ENCODE results near the gene KLHL17.
"Not testable (repeated sequence)": the region's sequence is repeated elsewhere in the genome, so short reads cannot be mapped to it uniquely, and the experiment has no call there.

KLHL17 gene

DNA sequence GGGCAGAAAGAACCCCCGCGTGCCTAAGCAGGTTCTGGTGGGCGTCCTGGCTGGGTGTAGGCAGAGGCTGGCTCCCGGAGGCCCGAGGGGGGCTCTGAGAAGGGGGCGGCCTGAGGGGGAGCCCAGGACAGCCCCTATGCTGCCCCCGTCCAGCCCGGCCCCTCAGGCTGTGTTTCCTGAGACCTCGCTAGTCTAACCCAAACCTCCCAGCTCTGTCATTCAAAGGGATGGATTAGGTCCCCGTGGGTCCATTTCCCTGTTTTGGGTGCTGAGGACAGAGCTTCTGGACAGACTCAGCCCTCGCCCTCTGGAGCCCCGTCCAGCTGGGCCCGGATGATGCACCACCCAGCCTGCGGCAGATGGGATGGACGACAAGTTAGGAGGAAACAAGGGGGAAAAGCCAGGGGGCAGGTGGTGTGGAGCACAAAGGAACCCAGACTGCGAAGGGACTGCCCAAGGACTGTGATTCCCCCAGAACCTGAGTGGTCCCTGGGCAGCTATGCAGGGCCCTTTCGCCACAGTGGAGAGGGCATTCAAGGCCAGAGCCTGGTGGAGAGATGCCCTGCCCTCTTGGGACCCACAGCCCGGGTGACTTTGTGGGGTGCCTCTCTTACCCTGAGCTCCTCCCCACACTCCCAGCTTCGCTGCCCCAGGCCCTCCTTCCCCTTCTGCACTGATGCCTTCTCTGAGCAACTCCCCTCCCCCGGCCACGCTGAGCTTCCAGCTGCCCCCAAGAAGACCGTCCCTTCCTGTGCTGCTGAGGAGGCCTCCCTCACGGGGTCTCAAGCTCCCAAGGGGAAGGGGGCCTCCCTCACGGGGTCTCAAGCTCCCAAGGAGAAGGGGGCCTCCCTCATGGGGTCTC lies 36.7 kb downstream of the KLHL17 start:
- DNase-seq (ENCODE audit: insufficient read length, low spot score) (no peak), FAIRE-seq (no peak)

DNA sequence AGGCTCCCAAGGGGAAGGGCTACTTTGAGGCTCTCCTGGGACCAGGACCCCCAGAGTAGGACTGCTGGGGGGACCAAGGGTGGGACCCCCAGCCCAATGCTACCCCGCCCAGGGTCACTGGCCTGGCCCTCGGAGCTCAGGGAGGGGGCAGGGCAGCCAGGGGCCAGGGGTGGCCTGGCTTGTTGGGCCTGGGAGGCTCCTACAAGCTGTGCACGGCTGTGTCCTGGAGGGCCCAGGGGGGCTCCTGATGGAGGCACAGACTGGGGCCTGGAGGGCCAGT lies 37.3 kb downstream of the KLHL17 start:
- FAIRE-seq, result no peak
- DNase-seq (ENCODE audit: insufficient read length, low spot score), result no peak

DNA sequence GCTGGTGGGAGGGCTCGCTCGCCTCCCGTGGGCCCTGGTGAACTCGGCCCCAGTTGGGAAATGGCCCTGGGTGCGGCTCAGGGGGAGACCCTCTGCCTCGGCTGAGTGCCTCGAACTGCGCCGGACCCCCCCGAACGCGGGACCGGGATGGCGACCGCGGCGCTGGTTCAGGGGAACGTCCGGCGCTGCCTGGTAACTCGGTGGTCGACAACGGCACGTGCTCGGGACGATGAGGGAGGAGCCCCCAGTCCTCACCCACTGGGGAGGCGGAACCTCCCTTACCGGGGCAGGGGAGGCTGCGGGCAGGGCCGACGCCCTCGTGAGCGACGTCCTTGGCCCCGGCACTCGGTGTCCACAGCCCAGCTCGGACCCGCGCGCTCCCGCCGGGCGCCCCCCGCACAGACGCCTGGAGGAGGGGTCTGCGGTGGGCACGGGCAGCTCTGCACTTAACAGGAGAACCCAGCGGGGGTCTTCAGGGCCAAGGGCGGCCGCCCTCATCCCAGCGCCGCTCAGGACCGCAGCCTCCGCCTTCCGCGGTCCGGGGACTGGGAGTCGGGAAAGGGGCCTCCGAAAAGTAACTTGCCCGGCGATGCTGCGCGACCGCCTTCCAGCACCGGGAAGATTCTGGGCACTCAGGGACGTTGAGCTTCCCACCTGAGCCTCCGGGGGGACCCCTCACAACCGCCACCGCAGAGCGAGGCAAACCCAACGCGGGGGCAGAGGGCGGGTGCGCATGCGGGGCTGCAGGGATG lies 37.8 kb downstream of the KLHL17 start:
- FAIRE-seq, result no peak
- DNase-seq (ENCODE audit: insufficient read length, low spot score), result no peak

DNA sequence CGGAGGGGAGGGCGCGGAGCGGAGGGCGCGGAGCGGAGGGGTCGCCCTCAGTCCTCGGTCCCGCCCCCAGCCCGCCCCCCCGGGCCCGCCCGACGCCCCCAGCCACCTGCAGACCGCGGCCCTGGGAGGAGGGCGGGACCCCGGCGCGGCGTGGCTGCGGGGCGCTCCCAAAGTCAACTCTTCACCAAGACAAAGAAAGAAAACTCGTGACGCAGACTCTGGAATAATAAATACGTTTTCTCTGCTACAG lies 38.3 kb downstream of the KLHL17 start:
- no peak for DNase-seq (ENCODE audit: insufficient read length, low spot score)
- no peak for FAIRE-seq

DNA sequence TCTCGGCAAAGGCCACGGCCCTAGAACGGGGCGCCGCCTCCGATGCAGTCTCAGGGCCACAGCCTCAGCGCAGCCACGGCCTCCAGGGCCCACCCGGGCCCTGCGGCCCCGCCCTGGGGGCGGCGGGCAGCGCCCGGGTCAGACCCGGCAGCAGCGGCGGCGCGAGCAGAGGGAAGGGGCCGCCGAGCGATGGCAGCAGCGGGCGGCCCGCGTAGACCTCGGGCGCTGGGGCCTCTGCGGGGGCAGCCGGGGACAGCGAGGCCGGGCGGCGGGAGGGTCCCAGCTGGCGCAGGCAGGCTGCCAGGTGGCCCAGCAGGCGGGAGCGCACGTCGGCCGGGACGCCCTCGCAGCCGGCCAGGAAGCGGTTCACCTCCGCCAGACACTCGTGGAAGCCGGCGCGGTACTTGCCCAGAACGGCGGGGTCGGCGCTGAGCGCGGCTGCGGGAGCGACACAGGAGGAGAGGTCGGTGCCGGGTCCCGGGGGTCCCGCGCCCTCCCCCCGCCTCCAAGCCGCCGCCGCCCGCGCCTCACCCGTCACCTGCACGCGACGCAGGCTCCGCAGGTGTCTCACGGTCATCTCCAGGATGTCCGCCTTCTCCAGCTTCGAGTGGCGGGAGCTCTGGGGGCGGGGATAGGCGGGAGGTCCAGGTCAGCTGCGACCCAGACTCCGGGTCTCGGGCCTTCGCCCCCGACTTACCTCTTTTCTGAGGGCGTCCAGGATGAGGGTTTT lies 38.8 kb downstream of the KLHL17 start:
- FAIRE-seq (no peak), DNase-seq (ENCODE audit: insufficient read length, low spot score) (no peak)

DNA sequence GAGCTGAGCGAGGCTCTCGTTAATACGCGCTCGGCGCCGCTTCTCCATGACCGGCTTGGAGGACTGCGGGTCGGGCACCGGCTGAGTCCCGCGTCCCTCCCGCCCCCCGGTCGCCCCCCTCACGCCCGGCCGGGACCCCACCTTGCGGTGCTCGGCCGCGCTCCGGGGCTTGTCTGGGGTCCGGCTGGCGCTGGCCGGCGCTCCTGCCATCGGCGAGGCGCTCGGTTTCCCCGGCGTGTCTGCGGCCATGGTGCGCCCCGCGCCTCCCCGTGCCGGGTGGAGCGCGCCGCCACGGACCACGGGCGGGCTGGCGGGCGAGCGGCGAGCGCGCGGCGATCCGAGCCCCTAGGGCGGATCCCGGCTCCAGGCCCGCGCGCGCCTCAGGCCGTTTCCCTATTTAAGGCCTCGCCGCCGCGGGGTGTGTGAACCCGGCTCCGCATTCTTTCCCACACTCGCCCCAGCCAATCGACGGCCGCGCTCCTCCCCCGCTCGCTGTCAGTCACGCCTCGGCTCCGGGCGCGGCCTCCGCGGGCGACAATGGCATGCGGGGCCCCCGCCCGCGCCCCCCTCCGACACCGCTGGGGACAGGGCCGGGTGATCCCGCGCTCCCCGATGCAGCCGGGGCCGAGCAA lies 39.5 kb downstream of the KLHL17 start, which contains the start of gene HES4:
TSS of gene HES4 (minus strand) at position 373 of the 632 bp plus-strand sequence. CDS start at position 249, 124 bp downstream.
- peak; percentile 88 for FAIRE-seq
- peak; percentile 81 for DNase-seq (ENCODE audit: insufficient read length, low spot score)

DNA sequence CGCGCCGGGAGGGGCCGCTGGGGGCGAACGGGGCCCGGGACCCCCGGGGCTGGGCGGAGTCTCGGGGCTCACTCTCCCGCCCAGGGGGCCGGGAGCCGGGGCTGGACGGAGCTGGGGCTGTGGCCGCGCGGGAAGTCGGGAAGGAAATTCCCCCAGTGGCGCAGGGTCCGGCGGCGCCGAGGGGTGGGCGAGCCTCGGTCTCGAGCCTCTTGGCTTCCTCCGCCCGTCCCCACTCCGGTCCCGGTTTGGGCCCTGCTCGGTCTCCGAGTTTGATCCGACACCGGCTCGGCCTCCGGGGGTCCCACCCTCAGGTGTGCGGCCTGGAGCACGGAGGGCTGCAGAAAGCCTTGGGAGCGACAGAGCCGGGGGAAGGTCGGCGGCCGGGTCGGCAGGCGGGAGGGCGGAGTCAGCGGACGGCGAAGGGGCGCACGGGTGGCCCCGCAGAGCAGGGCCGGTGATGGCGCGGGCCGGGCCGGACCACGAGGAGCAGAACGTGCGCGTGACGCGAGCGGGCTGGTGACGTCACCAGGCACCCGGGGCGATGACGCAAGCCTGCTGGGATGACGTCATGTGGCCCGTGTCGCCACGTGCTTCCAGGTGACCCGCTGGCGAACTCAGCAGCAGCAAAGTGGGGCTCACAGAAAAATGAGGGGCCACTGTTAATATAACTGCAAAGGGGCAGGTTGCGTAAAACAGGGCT lies 40.1 kb downstream of the KLHL17 start:
- DNase-seq (ENCODE audit: insufficient read length, low spot score) (peak; percentile 82), FAIRE-seq (peak; percentile 98)

DNA sequence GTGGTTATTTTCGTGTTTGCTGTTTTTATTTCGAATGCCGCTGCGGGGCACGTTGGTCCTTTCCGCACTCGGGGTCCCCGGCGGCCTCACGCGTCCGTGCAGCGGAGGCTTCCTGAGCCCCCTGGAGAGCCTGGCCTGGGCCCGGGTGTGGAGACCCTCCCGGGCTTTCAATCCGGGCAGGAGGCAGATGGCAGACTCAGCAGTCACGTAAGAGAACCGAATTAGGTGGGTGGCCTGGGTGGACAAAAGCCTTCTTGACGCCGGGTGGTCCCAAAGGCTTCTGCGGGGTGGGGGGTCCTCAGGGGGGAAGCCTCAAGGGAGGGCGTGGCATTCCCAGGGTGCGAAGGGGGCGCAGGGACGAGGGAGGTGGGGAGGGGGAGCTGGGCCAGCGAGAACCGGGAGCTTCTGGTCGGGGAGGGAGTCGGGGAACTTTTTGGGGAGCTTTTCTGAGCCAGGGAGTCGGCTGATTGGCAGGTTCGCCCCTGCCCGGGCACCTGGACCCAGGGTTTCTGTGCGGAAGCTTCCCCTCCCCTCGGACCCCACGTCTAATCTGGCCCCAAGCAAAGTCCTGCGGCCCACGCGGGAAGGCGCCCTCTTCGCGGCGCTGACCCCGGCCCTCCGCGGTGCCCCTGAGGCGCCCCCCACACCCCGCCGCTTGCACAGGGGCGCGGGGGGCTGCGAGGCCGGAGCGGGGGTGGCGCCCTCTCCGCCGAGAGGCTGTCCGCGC lies 40.8 kb downstream of the KLHL17 start:
- no peak for DNase-seq (ENCODE audit: insufficient read length, low spot score)
- no peak for FAIRE-seq

DNA sequence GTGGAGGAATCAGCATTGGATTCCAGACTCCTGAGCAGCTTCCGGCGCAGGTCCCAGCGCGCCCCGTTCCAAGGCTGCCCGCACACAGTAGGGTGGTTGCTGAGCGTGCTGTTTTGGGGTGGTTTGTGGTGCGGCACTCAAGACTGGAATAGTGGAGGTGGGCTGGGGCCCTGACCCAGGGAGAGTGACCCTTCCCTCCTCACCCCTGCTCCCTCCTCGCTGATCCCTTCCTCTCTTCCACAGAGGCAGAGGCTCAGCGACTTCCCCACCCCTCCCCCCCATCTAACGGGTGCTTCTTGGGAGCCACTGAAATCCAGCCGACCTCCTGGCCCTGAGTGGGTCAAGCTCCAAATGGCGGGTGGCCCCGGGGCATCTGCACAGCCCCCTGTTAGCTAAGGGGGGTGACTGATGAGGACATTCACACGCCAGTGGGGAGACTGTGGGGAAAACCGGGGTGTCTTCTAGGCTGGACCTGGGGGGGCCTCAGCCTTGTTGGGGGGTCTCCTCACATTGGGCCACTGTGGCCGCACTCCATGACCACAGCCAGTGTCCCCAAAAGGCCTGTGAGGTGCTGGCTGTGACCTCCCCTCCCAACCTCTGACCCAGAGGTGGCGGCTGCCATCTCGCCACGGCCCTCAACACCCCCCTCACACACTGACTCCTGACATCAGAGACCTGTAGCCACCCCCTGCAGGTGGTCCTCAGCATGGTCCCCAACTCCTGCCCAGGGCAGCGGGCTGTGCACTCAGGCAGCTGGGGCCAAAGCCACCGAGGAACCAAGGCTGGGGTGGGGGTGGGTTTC lies 43.4 kb downstream of the KLHL17 start:
- FAIRE-seq, result no peak
- no peak for DNase-seq (ENCODE audit: insufficient read length, low spot score)

DNA sequence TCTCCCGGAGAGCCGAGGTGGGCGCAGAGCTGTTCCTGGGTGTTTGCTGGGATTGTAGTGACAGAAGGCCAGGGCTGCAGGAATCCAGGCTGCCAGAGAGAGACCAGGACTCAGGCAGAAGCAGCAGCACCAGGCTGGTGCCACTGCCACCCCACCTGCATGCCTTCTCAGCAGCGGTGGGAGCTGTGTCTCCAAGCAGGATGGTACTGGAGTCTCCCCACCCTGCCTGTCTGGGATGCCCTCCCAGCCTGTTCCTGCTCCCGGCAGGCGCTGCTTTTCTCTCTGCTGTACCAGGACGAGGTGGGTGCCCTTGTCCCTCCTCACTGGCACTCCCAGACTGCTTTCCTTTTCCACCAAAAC lies 44.0 kb downstream of the KLHL17 start:
- FAIRE-seq, result no peak

DNA sequence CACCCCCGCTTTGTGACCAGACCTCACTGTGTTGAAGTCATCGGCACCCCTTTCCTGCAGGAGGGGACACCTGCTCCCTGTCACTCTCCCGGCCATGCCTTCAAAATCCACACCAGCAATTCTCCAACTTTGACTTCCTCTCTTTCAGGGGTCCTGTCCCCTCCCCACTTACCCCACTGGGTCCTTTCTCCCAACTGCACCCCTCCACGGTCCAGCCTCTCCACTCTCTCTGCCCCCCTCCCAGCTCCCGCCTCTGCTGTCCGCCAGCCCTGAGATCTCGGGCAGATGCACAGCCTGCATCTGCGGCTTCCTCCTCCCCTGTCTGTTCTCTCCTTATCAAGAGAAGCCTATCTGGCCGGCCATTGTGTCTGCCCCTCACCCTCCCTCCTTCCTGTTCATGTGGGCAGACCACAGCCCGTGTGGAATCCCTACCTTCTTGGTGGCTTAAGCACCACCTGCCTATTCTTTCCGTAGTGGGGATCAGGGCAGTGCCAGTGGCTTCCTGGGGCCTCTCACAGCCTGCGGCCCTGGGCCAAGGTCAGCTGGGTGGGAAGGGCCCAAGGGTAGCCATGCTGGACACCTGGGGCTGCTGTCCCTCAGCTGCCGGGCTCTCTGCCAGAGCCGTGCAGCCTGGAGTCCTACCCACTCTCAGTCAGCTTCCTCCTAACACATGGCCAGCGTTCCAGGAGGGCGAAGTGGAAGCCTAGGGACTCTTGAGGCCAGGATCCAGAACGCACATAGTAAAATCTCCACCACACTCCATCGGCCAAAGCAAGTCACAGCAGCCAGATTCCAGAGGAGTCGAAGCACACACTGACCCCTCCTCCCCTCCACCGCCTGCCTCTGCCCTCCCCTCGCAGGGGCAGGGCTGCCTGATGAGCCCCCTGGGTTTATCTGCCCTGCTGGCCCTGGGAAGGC lies 44.7 kb downstream of the KLHL17 start:
- FAIRE-seq (no peak), DNase-seq (ENCODE audit: insufficient read length, low spot score) (no peak)

More for the DNA sequence above, 44.0 kb downstream of the KLHL17 start:
- DNase-seq (ENCODE audit: insufficient read length, low spot score), result no peak

DNA sequence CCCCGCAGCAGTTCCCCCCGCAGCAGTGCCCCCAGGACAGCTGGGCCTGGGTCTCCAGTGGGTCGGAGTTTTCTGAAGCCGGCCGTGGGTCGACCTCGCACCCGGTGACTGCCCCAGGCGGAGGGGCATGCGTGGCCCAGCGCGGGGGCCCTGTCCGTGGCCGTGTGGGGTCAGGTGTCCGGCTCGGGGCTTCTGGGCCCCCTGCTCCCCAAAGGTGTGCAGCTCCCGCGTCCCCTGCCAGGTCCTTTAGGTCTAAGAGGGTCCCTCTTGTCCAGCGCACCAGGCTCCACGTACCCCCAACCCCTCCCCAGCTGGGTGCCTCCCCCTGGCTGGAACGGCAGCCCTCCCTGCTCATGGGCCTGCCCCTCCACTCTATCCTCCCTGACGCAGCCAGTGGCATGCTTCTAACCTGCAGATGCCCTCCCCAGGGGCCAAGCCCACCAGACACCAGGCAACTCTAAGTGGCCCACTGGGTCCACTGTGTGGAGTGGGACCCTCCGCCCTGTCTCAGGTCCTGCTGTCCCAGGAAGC lies 45.5 kb downstream of the KLHL17 start:
- FAIRE-seq (no peak), DNase-seq (ENCODE audit: insufficient read length, low spot score) (no peak)

DNA sequence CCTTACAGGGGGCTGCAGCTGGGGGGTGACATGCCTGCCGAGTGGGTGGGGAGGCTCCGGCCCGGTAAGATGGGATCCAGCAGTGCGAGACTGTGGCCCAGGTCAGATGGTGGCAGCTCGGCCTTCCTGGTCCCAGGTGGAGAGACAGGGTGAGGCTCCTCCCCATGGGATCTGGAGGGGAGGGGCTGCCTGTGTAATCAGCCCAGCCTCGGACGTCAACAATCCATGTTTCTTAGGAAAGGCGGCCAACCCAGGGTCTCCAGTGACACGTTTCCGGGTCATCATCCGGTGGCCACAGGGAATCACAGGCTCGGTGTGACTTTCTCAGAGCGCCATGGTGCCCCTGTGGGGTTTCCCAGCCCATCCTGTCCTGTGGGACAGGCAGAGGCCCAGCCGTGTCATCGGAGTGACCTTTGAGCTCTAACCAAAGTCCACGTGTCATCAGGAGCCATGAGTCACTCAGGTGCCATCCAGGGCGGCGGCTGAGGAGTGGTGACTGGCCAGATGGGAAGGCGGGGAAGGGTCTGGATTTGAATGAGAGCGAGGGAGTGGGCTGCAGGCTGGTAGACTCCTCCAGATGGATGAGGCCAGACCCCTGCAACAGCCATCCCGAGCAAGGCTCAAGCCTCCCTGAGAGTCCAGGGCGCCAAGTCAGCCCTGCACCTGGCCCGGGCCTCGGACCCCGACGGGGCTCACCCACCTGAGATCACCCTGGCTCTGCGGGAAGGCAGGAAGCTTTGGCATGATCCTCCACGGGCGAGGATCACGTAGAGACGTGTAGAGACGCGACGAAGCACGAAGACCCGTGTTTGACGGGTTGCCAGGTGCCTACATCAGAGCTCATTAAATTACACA lies 46.1 kb downstream of the KLHL17 start:
- DNase-seq (ENCODE audit: insufficient read length, low spot score) (no peak), FAIRE-seq (no peak)

DNA sequence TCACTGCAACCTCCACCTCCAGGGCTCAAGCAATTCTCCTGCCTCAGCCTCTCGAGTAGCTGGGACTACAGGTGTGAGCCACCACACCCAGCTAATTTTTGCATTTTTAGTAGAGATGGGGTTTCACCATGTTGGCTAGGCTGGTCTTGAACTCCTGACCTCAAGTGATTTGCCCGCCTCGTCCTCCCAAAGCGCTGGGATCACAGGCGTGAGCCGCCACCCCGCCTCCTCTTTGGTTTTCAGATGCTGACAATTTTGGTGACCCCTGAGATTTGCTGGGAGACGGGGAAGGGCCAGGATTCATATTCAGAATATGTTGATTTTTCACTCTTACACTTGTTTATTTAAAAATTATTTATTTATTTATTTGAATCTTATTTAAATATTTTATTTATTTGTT lies 49.7 kb downstream of the KLHL17 start:
- DNase-seq (ENCODE audit: insufficient read length, low spot score); FAIRE-seq: not testable (repeated sequence)

DNA sequence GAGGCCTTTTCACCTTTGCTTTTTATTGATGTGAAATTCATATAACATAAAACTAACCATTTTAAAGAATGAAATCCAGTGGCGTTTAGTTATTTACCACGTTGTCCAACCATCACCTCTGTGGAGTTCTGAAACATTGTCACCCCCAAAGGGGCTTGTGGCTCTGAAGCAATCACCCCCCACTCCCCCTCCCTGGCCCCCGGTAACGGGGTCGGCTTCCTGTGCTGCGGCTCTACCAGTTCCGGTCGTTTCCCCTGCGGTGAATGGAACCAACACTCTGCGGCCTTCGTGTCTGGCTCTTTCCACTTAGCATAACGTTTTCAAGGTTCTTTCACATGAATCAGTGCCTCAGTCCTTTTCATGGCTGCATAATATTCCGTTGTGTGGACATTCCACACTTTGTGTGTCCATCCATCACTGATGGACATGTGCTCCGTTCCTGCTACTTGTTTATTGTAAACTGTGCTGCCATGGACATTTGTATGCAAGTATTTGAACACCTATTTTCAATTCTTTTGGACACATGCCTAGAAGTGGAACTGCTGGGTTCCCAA lies 51.1 kb downstream of the KLHL17 start:
- no peak for DNase-seq (ENCODE audit: insufficient read length, low spot score)
- no peak for FAIRE-seq

DNA sequence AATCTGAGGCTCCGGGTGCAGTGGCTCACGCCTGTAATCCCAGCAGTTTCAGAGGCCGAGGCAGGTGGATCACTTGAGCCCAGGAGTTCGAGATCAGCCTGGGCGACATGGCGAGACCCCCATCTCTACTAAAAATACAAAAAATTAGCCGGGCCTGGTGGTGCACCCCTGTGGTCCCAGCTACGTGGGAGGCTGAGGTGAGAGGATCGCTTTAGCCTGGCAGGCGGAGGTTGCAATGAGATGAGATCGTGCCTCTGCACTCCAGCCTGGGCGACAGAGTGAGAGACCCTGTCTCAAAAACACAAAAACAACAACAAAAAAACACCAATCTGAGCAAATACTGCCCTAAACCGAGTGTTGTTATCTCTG lies 52.3 kb downstream of the KLHL17 start:
- DNase-seq (ENCODE audit: insufficient read length, low spot score); FAIRE-seq: not testable (repeated sequence)
